ENCODE data around the gene IDI2.
"Not testable (repeated sequence)": the region's sequence is repeated elsewhere in the genome, so short reads cannot be mapped to it uniquely, and the experiment has no call there.

IDI2 gene

DNA sequence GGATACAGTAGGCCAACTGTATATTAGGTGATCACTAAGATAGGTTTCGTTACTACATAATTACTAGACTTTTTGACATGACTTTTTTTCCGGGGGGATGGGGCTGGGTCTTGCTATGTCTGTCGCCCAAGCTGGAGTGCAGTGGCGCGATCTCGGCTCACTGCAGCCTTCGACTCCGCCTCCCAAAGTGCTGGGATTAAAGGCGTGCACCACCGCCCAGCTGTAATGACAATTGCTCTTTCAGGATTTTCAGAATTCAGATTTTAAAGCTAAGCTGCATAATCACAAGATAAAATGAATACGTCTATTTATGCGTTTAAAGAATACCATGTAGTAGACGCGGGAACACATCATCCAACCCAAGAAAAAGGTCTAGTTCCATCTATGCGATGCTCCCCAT lies 22.3 kb upstream of the IDI2 start:
- DNase-seq (ENCODE audit: low spot score), result no peak

DNA sequence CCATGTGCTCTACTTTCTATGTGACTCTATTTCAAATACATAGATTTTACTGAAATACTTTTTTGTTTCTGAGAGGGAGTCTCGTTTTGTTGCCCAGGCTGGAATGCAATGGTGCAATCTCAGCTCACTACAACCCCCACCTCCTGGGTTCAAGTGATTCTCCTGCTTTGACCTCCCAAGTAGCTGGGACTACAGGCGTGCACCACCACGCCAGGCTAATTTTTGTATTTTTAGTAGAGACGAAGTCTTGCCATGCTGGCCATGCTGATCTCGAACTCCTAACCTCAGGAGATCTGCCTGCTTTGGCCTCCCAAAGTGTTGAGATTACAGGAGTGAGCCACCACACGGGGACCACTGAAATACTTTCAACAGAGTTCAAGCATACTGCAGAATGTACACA lies 19.8 kb upstream of the IDI2 start:
- DNase-seq (ENCODE audit: low spot score), result no peak

DNA sequence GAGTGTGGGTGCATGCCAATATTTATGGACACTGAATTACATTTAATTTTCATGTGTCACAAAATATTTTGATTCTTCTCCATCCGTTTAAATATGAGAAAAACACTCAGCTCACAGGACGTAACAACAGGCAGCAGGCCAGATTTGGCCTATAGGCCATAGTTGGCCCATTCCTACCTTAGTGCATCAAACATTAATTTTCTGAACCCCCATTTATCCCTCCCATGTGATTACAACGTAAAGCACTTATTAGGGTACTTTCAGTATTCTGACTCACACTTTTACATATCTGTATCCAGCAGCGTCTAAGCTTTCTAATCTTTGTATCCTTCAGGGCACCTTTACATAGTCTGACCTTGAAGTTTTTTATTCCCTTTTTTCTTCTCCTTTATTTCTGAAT lies 19.3 kb upstream of the IDI2 start:
- DNase-seq (ENCODE audit: low spot score), result no peak

GRCh38 chr10:1044146-1044545 lies 18.5 kb upstream of the IDI2 start:
- DNase-seq (ENCODE audit: low spot score), result no peak

GRCh38 chr10:1043532-1043995 lies 17.9 kb upstream of the IDI2 start:
- no peak for DNase-seq (ENCODE audit: low spot score)

DNA sequence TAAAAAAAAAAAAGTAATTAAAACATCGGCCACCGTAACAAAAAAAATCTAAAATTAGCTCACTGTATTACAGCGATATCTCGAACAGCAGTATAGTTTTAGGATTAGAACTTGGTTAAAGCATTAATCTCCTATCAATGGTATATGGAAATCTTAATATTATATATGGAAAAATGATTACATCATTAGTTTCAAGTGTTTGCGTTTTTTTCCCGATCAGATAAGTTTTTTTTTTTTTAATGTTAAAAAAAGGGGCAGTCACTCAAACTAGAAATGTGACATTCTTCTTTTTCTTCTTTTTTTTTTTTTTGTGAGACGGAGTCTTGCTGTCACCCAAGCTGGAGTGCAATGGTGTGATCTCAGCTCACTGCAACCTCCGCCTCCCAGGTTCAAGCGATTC lies 15.9 kb upstream of the IDI2 start:
- no peak for DNase-seq (ENCODE audit: low spot score)

GRCh38 chr10:1040133-1040532 lies 14.5 kb upstream of the IDI2 start:
- no peak for DNase-seq (ENCODE audit: low spot score)

GRCh38 chr10:1038769-1039168 lies 13.1 kb upstream of the IDI2 start:
- DNase-seq (ENCODE audit: low spot score), result not testable (repeated sequence)

GRCh38 chr10:1037098-1037497 lies 11.4 kb upstream of the IDI2 start:
- no peak for DNase-seq (ENCODE audit: low spot score)

- no peak for DNase-seq (ENCODE audit: low spot score)
Measured at GRCh38 chr10:1036341-1036791, 10.7 kb upstream of the IDI2 start.

GRCh38 chr10:1035201-1035600 lies 9.5 kb upstream of the IDI2 start:
- no peak for DNase-seq (ENCODE audit: low spot score)

GRCh38 chr10:1034758-1035157 lies 9.1 kb upstream of the IDI2 start:
- peak; percentile 48 for DNase-seq (ENCODE audit: low spot score)

GRCh38 chr10:1033601-1034000 lies 7.9 kb upstream of the IDI2 start:
- no peak for DNase-seq (ENCODE audit: low spot score)

DNA sequence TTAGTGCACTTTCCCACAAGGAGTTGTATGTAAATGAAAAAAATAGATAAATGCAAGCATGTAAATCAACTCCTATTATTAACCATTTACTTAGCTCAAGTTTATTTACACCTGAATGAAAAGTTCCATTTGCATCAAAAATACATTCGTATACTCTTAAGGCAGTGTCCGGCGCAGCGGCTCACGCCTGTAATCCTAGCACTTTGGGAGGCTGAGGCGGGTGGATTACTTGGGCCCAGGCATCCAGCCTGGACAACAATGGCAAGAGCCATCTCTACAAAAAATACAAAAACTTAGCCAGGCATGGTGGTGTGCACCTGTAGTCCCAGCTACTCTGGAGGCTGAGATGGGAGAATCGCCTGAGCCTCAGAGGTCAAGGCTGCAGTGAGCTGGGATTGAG lies 4.2 kb upstream of the IDI2 start:
- DNase-seq (ENCODE audit: low spot score), result no peak

DNA sequence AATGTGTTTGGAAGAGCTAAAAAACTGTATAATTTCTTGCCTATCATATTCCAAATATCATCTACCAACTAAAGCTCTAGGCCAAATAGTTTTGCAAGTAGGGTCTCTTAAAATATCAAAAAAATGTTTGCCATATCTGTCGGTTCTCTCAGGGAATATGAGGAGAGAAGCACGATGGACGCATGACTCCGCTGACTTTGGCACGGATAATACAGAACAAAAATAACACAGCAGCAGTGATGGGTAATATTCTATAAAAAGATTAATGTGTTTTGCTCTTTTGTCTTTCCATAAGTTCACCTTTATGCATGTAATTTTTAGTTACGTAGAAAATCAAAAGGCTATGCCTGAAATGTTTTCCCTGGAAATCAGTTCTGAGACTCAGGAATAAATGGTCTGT lies 919 bp upstream of the IDI2 start:
- DNase-seq (ENCODE audit: low spot score), result no peak

GRCh38 chr10:1024103-1024502 lies 1.6 kb downstream of the IDI2 start:
- no peak for DNase-seq (ENCODE audit: low spot score)

- no peak for DNase-seq (ENCODE audit: low spot score)
Measured at GRCh38 chr10:1022413-1022812, 3.2 kb downstream of the IDI2 start.

DNA sequence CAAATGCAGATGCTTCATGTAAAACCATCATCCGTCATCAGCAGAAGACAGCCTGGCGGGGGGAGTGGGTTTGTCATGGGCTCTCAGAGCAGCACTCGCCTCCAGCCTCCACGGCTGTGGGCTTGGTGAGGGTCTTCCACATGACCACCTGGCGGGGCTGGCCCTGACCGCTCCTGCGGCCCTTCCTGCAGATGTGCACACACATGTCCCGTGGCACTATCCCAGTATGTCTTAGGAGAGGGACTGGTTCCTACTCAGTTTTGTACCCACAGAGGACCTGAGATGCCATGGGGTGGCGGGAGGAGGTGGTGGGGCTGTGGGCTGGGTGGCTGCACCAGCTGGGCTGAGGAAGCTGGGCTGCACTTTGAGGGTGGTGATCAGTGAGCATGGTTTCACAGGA lies 4.7 kb downstream of the IDI2 start:
- DNase-seq (ENCODE audit: low spot score), result no peak

- DNase-seq (ENCODE audit: low spot score), result no peak
Measured at GRCh38 chr10:1020460-1020859, 5.2 kb downstream of the IDI2 start.

- DNase-seq (ENCODE audit: low spot score), result no peak
Measured at GRCh38 chr10:1019362-1019761, 6.3 kb downstream of the IDI2 start.

DNA sequence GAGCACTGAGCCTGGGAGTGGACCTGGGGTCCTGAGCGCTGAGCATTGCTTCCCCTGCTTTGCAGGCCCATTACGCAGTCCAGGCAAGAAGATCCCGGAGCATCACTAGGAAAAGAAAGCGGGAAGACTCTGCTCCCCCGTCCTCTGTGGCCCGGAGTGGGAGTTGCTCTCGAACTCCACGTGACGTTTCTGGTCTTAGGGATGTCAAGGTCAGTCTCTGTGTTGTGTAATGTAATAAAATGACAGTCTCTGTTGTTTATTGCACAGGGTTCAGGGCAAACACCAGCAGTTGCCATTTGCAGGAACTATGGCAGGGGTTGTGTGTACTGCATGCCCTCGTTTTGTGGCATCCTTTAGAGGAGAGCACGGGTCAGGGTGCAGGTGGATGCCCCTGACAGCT lies 10.0 kb downstream of the IDI2 start:
- DNase-seq (ENCODE audit: low spot score), result no peak

DNA sequence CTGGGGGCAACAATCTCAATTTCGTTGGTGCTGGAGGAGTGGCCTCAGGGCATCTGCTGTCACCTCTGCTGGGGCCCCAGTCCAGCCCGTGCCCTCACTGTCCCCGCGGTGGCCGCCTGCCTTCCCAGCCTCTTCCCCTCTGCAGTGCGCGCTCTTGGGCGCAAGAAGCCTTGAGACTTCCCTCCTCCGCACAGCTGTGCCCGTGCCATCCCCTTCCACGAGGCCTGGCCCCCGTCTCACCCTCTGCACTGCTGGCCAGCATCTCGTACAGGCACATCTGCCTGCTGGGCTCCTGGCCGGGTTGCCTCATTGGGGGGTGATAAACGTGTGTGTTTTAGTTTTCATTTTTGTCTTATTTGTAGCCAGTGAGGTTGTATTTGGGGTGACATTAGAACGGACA lies 14.0 kb downstream of the IDI2 start:
- no peak for DNase-seq (ENCODE audit: low spot score)

- no peak for DNase-seq (ENCODE audit: low spot score)
Measured at GRCh38 chr10:1010703-1011102, 15.0 kb downstream of the IDI2 start.

GRCh38 chr10:1009947-1010346 lies 15.7 kb downstream of the IDI2 start:
- DNase-seq (ENCODE audit: low spot score), result not testable (repeated sequence)

DNA sequence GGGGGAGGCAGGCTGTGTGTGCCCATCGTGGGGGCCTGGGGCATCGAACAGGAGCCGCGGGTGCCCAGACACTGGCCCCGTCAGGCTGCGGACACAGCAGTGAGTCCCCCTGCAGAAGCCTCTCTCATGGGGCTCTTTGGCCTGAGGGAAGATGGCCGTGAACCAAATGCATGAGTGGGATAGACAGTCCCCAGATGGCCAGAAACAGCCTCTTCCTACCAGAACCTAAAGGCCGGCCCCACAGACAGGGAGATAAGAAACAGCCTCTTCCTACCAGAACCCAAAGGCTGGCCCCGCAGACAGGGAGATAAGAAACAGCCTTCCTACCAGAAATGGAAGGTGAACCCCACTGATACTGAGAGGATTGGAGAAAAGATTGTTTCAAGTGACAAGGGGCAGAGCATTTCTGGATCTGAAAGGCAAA lies 16.6 kb downstream of the IDI2 start:
- no peak for DNase-seq (ENCODE audit: low spot score)

All from COLO829 (cell line).